WERI-Rb-1 (cell line): Measurements from ENCODE around the gene LATS2.

Experiments used
- DNase-seq: peaks from one replicate; pipeline ENCODE4 v3.0.0-alpha.2; 2020
- H3K27ac ChIP-seq: fragments of 250-450 bp; sonication (Bioruptor Pico); 2 replicates; pipeline ENCODE4 v1.5.1; 2020; ENCODE audit warnings: mild to moderate bottlenecking, moderate library complexity
- H3K27me3 ChIP-seq: fragments of 250-450 bp; sonication (Bioruptor Pico); 2 replicates; pipeline ENCODE4 v1.5.1; 2021; ENCODE audit warnings: mild to moderate bottlenecking, low read depth, moderate library complexity; ENCODE audit not compliant: insufficient read depth, severe bottlenecking
- H3K36me3 ChIP-seq: fragments of 250-450 bp; sonication (Bioruptor Pico); 2 replicates; pipeline ENCODE4 v1.5.1; 2020; ENCODE audit warnings: mild to moderate bottlenecking, moderate library complexity
- H3K4me3 ChIP-seq: 2 replicates; pipeline ENCODE4 v1.5.1; 2011; ENCODE audit warnings: low read depth, mild to moderate bottlenecking, control low read depth, low read length
- H3K9me3 ChIP-seq: fragments of 250-450 bp; sonication (Bioruptor Pico); 2 replicates; pipeline ENCODE4 v1.5.1; 2021; ENCODE audit warnings: mild to moderate bottlenecking, moderate library complexity; ENCODE audit not compliant: severe bottlenecking
- TF ChIP-seq, protein P1 (sequence below): IDR thresholded peaks from 2 replicates; pipeline ENCODE4 v1.5.1; 2011; ENCODE audit warnings: low read depth, mild to moderate bottlenecking, control low read depth, inconsistent platforms, low read length

Gene LATS2

DNA sequence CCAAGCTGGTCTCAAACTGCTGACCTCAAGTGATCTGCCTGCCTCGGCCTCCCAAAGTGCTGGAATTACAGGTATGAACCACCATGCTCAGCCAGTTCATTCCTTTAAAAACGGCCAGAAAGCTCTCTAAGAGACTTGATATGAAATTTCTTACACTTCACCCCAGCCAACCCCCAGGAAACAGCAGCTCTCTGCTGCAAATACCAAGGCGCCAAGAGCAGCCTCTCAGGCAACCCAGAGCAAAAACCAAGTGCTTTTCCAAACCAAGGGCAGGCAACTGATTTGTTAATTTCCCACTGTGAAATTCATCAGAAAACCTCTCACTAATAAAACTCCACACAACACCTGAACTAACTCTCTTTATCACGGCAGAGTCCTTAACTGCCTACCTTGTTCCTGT, 44.9 kb downstream of the LATS2 start:
- H3K27me3 ChIP-seq = no peaks in the 10 kb centered on the region
- DNase-seq = no peak
- TF ChIP-seq, protein P1, sequence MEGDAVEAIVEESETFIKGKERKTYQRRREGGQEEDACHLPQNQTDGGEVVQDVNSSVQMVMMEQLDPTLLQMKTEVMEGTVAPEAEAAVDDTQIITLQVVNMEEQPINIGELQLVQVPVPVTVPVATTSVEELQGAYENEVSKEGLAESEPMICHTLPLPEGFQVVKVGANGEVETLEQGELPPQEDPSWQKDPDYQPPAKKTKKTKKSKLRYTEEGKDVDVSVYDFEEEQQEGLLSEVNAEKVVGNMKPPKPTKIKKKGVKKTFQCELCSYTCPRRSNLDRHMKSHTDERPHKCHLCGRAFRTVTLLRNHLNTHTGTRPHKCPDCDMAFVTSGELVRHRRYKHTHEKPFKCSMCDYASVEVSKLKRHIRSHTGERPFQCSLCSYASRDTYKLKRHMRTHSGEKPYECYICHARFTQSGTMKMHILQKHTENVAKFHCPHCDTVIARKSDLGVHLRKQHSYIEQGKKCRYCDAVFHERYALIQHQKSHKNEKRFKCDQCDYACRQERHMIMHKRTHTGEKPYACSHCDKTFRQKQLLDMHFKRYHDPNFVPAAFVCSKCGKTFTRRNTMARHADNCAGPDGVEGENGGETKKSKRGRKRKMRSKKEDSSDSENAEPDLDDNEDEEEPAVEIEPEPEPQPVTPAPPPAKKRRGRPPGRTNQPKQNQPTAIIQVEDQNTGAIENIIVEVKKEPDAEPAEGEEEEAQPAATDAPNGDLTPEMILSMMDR = no peak
- no peaks in the 10 kb centered on the region for H3K9me3 ChIP-seq
- no peaks in the 10 kb centered on the region for H3K36me3 ChIP-seq
- H3K27ac ChIP-seq = no peak overlapping the region
- no peak overlapping the region for H3K4me3 ChIP-seq

DNA sequence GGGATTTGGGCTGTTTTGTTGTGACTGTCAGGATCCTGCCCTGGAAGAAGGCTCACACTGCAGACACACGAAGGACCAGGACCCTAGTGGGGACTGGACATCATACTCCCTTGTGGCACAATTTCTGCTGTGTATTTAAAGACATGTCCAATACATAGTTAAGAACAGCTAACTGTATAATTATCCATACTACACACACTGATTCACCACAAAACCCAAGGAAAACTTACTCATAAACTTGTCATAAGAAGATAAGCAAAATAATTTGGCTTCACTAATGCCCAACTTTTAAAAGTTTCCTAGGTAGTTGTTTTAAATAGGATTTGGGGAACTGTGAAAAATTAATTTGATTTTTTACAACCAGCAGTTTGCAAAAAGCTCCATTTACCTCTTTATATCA, 46.1 kb downstream of the LATS2 start:
- Histone ChIP-seq H3K36me3 (no peaks in the 10 kb centered on the region), H3K9me3 (no peaks in the 10 kb centered on the region), H3K27me3 (no peaks in the 10 kb centered on the region), H3K4me3 (no peak overlapping the region), H3K27ac (no peak overlapping the region)
- DNase-seq = no peak
- TF ChIP-seq, protein P1 = no peak

DNA sequence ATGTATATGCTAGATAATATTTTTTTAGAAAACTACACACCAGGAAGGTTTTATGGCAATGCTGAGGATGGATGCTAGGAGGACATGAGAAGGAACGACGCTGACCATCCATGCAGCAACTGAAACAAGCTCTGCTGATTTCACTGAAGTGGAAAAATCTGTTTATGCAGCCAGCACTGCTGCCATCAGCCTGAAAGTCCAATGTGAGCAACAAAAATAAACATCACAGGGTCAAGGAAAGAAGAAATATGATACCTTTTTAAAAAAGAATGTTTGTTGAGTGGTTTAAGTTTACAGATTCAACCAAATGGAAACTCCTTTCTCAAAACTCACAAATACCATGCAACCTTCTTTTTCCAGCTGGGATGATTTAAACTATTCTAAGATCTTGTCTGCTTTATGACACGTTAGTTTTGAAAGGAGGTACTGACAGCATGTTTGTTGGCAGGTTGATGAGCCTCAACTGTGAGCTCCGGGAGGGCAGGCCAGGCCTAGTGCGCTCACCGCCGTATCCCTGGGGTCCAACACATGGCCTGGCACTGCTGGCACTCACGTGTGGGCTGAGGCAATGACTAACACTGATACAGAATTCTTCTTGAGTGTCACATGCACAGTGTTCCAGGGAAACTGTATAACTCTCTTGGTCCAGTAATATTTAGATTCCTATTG, 46.8 kb downstream of the LATS2 start:
- Histone ChIP-seq H3K4me3 (no peak overlapping the region), H3K9me3 (no peaks in the 10 kb centered on the region), H3K27me3 (no peaks in the 10 kb centered on the region), H3K36me3 (no peaks in the 10 kb centered on the region), H3K27ac (no peak overlapping the region)
- TF ChIP-seq, protein P1 = no peak
- DNase-seq = no peak

DNA sequence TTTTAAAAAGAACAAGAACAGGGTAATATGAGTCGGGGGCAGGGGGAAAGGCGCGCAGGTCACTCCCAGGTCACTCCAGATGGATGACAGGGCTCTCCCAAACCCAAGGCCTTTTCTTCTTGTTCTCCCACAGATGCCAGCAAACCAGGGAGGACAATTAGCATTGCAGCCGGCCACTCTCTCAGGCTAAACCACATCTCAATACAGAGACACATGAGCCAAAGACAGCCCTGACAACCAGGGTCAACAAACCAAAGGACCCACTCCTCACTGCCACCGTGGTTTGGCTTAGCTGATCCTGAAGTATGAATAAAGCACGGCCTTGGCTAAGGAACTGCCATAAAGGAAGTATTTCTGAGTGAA, 47.3 kb downstream of the LATS2 start:
- H3K4me3 ChIP-seq = no peak overlapping the region
- no peaks in the 10 kb centered on the region for H3K36me3 ChIP-seq
- no peaks in the 10 kb centered on the region for H3K9me3 ChIP-seq
- no peaks in the 10 kb centered on the region for H3K27me3 ChIP-seq
- no peak overlapping the region for H3K27ac ChIP-seq
- TF ChIP-seq, protein P1 = no peak
- no peak for DNase-seq

DNA sequence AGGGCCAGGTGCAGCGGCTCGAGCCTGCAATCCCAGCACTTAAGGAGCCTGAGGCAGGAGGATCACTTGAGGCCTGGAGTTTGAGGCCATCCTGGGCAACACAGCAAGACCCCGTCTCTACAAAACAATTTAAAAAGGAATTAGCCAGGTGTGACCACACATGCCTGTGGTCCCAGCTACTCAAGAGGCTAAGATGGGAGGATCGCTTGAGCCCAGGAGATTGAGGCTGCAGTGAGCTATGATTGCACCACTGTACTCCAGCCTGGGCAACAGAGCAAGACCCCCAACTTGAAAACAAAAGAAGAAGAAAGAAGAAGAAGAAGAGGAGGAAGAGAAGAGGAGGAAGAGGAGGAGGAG, 47.7 kb downstream of the LATS2 start:
- Histone ChIP-seq H3K9me3 (no peaks in the 10 kb centered on the region), H3K27me3 (no peaks in the 10 kb centered on the region), H3K36me3 (no peaks in the 10 kb centered on the region), H3K4me3 (no peak overlapping the region), H3K27ac (no peak overlapping the region)
- TF ChIP-seq, protein P1 = no peak
- no peak for DNase-seq
